NCI-H524 treated with DMSO at 0.1 percent for 48 hours (cell line): ENCODE results near the gene KCND3.
A peak's percentile ranks its signal among the peaks of the same experiment; 100 is the strongest.
"Not testable (repeated sequence)": the region's sequence is repeated elsewhere in the genome, so short reads cannot be mapped to it uniquely, and the experiment has no call there.

ENCODE experiments used
- DNase-seq: peaks from one replicate; lab custom pipeline; 2025; lab: John Stamatoyannopoulos, UW

Gene KCND3

DNA sequence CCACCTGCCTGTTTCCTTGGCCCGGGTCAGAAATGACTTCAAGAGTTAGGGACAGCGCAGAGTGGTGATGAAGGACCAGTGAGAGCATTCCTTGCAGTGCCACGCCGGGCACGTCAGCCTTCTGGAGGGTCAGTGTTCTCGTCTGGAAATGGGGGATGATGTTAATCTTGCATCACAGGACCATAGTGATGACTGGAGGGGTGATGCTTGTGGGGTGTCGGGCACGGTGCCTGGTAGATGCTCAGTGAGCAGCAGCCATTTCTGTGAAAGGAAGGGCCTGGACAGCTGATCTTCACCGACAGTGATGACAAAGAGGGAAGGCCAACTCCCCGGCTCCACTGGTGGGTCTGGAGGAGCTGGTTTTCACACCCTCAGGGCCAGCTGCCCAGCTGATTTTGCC lies 177.6 kb downstream of the KCND3 start:
- no peak for DNase-seq

DNA sequence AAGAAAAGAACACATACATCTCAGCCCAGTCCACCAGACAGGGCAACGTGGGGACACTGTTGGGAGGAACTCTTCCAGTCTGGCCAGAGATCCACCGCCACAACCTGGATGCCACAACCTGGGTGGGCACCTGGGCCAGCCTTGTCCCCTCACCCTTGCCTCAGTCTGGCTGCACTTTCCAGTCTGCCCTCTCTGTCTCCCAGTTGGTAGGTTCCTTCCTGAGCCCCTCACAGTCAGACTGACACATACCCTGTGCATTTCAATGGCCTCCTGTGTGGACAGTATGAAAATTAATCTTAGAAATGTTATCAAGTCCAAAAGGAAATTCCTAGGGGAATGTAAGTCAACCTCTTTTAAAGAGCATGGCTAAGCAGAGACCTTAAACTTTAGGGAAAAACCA lies 184.2 kb downstream of the KCND3 start:
- no peak for DNase-seq

DNA sequence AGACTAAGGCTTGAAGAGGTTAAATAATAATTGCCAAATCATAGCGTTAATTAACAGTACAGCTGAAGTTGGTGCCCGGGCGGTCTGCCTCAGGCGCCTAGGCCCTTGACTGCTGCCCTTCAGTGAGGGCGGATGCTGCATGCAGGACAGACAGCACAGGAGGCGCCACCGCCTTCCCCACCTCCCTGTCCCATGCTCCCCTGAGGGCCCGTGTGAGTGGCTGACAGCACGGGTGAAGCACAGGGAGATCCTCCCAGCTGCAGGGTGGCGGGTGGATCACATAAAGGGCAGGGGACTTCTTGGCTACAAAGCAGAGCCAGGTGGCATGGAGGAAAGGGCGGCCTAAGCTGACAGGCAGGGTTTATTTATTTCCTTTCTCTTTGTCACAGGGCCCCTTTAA lies 184.7 kb downstream of the KCND3 start:
- no peak for DNase-seq

DNA sequence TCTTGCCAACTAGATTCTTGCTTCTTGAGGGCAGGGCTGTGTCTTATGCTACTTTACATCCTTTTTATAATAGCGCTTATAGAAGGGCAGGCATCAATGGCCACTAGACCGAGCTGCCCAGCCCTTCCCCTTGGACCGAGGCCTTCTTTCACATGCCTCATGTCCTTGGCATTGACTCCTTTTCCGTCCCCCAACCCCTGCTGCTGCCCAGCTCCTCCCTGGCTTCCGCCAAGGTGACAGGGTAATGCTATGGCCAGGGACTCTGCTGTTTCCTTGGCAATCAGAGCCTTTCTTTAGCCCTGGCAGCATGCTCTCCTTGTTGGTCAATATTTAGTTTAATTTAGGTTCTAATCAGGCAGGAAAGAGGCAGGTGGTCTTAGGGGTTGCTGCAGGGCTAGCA lies 185.5 kb downstream of the KCND3 start:
- no peak for DNase-seq

- no peak for DNase-seq
Measured at GRCh38 chr1:111802984-111803383, 186.5 kb downstream of the KCND3 start.

DNA sequence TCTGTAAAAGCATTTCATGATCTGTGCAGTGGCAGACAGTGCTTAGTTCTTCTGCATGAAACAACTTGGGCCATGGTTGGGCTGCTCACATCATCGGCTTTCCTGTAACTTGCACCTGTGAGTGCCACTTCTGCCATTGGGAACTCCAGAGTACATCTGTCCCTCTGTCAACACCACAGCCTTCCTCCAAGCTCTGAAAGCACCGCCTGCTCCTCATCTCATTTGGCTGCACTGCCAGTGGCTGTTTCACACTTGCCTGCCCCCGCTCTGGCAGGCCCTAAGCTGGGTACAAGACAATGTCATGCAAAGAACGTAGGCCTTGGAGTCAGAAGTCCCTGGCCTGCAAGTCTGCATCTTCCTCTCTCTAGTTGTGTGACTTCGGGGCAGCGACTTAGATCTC lies 187.4 kb downstream of the KCND3 start:
- DNase-seq: no peak

DNA sequence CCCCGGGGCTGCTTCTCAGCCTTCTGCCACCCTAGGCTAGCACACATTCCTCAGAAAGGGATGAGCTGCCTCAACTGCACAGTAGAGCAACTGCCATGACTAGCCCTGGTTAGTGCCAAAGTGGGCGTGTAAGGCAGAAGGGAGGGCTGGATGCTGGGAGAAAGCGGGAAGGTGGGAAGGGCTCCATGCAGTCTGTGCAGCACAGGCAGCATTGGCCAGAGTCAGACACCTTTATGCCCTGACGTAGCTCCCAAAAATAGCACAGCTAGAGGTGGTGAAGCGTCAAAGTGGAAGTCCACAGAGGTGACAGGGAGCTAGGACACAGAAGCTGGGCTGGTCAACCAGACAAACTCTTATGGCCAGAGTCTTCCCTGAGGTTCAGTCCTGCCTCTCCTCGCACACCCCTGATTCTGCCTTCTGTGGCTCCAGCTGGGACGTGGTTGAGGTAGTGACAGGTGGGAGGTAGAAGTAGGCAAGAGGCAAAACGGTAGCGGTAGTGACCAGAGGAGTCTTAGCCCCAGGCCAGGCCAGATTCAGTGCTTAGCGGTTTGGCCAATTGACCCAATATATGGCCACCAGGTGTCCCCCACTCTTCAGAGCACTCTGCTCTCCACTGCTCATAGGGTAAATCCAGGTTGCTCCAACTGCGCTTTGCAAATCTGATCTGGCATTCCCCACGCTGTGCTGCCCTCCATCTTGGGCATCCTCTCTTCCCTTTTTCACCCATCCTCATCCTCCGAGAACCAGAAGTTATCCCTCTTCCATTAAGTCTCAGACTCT lies 188.2 kb downstream of the KCND3 start:
- no peak for DNase-seq

DNA sequence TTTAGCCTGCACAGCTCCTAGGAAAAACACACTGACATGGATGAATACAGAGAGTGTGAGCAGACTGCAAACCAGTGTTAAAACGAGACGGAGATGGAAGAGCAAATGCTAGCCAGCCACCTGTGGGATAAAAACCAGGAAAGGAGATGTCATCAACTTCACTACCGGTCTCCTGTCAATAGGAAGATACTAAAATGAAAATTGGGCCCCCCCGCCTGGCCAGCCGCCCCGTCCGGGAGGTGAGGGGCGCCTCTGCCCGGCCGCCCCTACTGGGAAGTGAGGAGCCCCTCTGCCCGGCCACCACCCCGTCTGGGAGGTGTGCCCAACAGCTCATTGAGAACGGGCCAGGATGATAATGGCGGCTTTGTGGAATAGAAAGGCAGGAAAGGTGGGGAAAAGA lies 189.7 kb downstream of the KCND3 start:
- DNase-seq: not testable (repeated sequence)

DNA sequence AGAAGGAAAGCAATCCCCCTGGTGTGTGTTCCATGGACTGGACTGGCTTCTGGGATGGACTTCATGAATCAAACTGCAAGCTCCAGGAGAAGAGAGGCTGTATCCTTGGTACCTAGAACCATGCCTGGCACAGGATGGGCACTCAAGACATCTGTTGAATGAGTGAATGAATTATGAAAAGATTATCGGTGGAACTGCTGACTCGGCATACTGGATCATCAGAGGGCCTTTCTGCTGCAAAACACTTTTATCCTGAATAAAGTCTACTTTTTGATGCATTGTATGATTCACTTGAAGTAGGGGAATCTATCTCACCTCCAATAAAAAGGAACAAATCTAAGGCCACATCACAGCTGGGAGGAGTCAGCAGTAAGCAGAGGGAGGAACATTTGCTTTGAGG lies 190.9 kb downstream of the KCND3 start:
- no peak for DNase-seq

- no peak for DNase-seq
Measured at GRCh38 chr1:111795401-111795800, 194.1 kb downstream of the KCND3 start.

DNA sequence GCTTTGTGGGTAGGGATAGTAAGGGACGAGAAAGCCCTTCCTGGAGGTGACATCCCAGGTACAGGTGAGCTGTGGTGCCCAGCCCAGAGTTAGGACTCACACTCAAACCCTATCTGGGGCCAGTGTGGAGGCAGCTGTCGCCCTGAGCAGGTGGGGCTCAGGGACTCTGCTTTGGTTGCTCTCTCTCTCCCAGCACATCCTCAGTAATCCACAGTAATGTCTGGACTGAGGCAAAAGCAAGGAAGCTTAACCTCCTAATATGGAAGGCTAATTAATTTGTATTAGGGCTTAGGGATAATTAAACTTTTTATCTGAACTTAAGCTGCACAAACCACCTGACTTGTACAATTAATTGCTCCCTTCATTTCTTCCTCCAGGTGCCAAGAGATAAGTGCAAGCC lies 195.5 kb downstream of the KCND3 start:
- DNase-seq: peak; percentile 13

- no peak for DNase-seq
Measured at GRCh38 chr1:111792249-111792648, 197.2 kb downstream of the KCND3 start.

DNA sequence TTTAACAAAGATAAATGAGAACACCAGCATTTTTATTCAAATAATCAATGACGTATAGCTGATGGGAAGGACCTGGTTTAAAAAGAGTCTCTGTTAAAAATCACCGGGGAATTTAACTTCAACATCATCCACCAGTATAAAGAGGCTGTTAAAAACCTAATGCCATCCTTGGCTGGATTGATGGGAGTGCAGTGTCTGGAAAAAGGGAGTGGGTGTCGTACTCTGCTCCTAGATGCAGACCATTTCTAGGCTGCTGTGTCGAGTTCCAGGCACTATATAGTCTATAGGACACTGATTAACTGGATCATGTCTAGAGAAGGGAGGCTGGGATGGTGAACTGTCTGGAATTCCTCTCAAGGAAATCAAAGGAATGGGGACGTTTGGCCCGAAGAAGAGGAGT lies 197.7 kb downstream of the KCND3 start:
- no peak for DNase-seq

- no peak for DNase-seq
Measured at GRCh38 chr1:111789666-111790316, 199.7 kb downstream of the KCND3 start.

DNA sequence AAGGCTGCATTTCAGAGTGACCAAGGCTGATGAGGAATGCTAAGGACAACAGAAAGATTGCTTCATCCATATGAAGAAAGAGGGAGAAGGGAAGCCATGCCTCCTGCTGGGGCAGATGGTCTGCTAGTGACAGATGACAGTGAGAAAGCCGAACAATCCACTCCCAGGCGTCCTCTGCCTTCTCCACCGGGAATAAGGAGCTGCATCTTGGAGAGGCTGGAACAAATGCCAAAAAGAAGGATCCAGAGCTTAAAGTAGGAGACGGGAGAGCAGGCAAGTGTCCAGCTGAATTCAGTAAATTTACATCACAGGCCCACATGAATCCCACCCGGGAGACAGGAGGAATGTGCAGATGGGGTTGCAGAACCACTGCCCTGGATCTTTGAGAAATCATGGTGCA lies 200.3 kb downstream of the KCND3 start:
- no peak for DNase-seq

DNA sequence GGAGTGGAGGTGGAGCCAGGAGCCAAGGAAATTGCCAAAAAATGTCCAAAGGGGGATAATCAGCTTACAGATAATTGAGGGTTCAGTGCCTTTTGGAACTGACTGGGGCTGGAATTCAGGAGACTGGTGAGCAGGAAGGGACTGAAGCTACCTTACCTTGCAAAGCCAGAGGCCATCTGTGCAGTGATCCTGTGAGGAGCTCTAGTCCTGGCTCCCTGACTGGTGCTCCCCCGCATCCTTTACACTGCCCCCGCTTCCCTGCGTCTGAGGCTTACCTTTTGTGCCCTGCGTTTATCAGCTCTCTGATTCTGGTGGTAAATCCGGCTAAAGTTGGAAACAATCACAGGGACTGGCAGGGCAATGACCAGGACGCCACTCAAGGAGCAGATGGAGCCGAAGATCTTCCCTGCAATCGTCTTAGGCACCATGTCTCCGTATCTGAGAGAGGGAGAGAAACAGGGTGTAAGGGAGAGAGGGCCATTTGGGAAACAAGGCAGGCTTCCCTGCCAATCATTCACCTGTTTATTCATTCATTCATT lies 202.7 kb downstream of the KCND3 start:
- DNase-seq: no peak

DNA sequence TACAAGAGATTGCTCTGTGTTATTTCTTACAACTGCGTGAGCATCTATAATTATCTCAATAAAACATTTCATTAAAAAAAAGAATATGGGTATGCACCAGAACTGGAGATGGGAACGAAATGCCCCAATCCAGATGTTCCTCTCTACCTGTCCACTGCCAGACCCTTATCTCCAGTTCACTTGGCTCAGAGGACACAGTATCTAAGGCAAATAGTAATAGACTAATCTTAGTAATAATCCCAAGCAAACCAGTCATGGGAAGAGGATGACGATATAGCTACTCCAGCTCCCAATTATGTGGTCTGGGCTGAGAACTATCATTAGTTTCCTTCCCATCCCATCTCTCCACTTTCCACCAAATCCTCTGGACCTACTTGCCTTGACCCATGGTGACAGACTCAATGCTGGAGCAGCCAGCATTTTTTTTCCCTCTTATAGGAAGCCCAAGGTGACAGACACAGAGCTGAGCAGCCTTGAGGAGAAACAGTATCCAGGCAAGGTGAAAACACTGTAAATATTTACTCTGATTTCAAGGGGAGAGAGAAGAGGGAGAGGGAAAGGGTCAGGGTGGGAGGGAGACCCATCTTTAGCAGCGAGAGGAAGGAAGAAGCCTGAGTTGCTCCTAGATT lies 205.1 kb downstream of the KCND3 start:
- no peak for DNase-seq

DNA sequence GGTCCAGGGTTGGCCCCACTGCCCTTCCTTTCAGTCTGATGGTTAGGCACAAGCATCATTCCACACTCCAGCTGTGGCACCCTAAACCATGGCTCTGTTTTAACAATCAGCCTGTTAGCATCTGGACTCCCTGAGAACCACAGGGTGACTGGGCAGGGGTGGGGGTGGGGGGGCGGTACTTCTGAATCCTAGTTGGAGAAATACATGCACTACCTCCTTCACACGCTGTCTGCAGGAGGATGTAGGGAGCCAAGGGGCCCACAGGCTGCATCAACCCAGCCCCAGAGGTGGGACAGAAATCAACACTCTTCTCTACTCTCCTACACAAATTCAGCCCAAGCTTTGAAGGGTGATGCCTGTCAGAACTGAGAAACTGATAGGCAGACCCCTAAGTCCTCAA lies 209.9 kb downstream of the KCND3 start:
- no peak for DNase-seq

DNA sequence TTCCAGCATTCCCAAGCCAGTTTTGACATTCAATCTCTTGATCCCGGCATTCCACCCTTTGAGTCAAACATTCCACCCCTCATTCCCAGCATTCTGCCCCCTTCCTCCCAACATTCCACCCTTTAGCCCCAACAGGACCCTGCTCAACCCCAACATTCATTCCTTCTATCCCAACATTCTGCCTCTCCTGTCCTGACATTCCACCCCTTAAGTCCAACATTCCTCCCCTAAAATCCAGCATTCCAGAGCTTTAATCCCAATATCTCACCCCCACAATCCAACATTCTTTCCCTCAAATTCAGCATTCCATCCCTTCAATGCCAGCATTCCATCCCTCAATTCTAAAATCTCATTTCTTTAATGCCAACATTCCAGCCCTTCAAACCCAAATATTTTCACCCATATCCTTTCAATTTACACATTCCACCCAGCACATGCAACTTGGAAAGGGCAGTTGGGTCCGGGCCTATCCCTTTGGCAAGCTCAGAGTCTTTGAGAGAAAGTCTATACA lies 210.9 kb downstream of the KCND3 start:
- DNase-seq: no peak

GRCh38 chr1:111778066-111778465 lies 211.4 kb downstream of the KCND3 start:
- no peak for DNase-seq

DNA sequence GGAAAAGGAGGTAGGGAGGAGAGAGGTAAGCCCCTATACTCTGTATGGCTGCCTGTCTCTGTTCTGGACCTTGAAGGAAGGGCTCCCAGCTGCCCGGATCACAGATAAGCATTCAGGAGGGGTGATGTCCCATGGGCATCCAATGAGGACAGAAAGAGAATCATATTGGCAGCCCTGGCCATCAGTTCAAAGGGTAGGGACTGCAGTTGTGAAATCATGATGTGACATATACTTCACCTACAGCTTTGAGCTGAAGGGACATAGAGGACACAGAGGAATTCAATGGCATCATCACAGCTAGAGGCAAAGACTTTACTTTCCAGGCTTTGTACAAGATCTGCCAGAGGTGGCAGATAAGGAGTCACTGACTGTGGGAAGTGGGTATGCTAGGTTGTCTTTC lies 212.2 kb downstream of the KCND3 start:
- DNase-seq: no peak

DNA sequence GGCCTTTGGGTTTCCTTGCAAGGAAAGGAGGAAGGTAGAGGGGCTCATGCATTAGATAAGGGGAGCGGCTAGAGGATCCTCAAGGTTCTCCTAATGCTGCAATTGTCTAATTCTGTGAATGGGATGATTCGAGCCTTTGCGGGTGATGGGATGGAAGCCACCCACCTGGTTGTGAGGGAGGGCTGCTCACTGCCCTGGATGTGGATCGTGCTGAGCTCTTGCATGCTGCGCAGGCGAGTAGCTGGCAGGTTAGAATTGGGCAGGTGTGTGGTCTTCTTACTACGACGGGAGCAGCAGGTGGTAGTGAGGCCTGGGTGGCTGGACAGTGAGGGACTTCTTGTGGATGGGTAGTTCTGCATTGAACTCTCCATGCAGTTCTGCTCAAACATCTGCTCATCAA lies 212.6 kb downstream of the KCND3 start:
- no peak for DNase-seq

- DNase-seq: no peak
Measured at GRCh38 chr1:111776391-111776790, 213.1 kb downstream of the KCND3 start.
